NCI-H1694 (cell line): ENCODE measurements around the gene NFATC2.
"Not testable (repeated sequence)": the region's sequence is repeated elsewhere in the genome, so short reads cannot be mapped to it uniquely, and the experiment has no call there.

Experiments used
- DNase-seq: peaks from one replicate; lab custom pipeline; 2025; lab: John Stamatoyannopoulos, UW

Gene NFATC2

DNA sequence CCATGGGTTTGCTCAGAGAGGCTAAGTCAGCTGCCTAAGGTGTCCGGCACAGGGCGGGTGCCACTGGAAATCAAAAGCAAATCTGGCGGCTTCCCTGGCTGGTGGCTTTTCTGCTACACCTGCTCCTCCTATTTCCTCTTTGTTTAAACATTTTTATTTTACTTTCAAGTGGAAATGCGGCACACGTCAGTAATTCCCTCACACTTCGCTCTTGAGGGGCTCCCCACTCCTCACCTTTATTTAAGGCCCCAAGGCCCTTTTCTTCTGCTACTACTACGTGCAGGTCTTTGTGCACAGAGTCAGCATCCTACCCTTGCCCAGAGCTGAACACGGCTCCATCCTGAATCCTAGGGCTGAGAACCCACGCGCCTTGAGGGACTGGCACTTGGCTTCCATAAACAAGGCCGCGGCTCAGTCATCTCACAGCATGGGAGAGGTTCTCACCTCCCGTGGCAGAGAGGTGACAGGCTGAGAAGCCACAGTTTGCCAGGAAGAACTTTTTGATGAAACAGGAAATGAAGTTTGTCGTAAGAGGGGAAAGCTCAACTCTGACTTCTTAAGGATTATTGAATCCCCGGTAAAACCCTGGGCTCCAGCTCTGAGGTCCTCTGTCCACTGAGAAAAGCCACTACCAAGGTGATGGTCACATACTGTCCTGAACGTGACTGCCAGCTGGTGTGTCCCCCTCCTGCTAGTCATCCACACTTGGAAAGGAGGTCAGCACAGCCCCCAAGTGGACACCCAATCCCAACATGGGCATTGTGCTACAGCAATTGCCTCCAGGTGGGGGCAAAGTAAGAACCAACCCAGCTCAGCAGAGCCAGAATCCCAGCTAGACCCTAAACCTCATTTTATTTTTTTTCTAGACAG lies 48.0 kb downstream of the NFATC2 start:
- no peak for DNase-seq

DNA sequence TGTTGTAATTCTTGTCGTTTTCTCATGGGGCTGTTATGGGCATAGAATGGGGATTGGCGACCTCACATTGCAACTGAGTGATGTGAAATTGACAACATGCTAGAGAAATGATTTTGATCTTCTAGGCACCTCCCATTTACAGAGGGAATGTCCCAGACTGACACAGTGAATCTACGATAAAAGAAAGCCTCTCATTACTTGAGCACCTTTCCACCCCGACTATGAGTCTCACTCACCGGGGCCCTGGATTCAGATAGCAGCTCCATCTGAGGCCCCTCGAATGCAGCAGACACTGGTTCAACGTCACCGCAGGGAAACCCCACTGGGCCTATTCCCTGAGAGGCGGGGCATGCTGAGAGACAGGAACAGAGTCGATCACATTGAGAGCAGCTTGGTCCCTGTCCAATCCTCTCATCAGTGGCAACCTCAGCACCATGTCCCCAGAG lies 49.1 kb downstream of the NFATC2 start:
- no peak for DNase-seq

DNA sequence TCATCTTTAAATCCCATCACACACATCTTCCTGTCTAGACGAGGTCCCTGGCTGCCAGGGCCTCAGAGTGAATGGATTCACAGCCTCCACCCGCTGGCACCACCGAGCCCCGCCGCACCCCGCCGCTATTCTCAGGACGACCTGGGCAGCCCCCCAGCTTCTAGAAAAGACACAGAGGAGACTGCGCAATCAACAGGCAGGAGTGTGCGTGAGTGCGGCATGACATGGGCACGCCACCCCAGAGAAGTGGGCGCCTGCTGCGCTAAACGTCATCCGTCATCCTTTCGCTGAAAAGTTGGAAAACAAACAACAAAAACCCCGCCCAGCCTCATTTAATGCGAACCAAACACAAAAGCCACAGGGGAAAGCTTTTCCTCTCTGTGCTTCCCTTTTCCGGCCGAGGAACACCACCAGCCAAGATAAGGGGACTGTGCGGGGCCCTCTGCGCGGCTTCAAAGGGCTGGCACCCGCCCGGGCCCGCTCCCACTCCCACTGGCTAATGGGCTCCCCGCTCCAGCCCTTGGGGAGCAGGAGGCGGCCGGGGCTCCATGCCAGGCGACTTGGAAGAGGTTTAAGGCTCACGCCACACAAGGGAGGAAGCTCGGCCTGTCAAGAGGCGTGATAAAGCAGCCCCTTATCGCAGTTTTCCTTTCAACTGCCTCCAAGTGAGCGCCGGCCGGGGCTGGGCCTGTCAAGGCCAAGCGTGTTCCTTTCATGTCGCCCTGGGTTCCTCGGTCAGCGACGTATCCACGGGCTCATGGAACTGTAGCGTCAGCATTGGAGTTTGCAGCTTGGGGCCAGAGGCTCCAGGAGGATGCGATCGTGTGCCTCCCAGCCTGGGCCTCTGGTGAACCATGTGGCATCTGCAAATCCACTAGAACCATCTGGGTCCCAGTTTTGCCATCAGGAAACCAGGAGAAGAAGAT lies 50.1 kb downstream of the NFATC2 start:
- DNase-seq, result no peak

DNA sequence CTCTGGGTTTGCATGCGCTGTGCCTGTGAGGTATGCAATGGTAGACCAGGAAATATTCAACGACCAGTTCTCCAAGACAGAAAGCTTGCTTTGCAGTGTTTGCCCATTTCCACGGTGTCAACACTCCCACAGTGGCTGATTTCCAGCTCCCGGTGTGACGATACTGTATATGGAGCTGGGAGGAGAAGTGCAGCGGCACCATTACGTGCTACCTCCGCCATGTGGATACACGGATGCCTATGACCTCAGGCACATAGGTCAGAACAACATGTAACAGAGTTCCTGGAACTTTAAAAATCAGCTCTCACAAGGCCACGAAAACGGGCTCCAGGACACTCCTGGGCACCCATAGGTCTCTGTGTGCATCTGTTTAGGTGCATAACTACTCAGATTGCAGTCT lies 51.1 kb downstream of the NFATC2 start:
- no peak for DNase-seq

DNA sequence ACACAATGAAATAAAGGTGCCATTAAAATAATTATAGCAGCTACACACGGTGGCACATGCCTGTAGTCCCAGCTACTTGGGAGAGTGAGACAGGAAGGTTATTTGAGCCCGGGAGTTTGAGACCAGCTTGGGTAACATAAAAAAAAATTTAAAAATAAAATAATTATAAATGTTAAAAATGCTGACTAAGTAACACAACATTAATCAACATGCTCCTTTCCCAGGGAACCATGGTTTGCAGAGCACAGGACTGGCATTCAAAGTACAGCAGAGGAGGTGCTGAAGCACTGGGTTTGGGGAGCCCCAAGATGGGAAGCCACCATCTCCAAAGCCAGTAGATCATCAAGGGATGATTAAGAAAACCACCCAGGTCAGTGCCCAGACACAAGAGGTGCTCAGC lies 51.9 kb downstream of the NFATC2 start:
- DNase-seq, result no peak

DNA sequence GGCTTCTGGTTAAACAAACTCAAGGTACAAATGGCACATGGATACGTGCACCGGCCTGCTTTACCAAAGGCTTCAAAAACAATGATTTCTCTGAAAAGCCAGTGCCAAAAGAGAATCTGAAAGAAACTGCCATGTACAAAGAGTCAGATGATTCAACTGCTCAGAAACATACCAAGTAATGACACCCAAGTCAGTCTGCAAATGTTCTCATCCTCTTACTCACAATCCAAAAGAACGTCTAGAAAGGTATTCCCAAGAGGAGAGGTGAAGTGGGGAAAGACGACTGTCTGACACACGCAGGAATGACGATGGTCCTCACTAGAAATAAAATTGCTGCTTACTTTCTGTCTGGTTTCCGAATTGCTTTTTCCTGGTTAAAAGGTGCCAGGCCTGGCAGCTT lies 52.9 kb downstream of the NFATC2 start:
- DNase-seq, result no peak

DNA sequence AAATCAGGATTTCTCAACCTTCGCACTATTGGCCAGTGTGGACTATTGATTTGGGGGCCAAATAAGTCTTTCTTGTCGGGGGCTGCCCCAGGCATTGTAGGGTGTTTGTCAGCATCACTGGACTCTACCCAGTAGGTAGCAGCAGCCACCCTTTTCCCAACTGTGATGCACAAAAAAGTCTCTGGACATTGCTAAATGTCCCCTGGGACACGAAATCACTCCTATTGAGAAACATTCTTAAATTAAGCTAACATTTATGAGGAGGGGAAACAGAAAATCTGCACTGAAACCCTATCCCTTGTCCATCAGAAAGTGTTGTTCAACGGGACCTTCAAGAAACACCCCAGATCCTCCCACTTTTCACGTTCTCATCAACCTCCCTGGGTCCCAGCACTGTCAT lies 54.2 kb downstream of the NFATC2 start:
- DNase-seq, result no peak

DNA sequence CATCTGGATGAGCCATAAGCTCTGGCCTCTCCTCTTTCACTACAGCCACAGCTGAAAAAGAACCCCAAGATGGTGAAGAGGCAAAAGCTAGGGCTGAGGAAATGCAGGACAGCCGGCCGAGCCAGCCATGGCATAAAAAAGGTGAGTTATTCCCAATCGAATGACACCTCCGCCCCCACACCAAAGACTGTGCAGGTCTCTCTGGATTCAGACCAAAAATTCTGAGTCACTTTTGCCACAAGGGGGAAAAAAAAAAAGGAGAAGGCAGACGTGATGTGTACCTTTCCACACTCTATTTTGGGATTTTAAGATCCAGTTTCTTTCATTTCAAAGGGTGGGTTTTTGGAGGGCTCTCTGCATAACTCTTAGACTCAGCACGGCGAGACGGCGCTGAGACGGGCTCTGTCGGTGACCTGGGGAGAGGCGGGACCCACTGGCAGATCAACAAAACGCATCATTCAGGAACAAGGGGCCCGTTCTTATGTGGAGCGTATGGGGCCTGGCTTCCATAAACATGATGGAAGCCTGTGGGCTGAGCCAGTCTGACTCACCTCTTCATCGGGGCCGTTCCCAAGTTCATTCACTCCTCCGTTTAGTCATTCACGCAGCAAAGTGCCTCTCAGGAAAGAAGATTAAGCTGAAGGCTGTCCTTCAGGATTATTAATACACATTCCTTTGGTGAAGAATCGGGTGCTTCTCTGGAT lies 54.8 kb downstream of the NFATC2 start:
- DNase-seq, result no peak

DNA sequence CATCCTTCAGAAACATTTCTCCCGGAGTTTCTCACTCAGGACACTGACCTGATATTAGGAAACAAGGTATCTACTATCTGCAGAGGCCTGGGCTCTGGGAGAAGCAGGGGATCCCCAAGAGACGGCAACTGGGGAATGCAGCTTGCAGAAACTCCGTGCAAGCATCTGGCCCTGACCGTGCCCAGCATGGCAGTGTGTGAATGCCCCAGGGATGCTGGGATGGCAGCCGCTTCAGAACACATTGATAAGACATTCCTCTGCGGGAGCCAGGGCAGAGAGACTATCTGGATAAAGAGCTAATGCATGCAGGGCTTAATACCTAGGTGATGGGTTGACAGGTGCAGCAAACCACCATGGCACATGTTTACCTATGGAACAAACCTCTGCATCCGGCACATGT lies 55.4 kb downstream of the NFATC2 start:
- DNase-seq, result no peak

DNA sequence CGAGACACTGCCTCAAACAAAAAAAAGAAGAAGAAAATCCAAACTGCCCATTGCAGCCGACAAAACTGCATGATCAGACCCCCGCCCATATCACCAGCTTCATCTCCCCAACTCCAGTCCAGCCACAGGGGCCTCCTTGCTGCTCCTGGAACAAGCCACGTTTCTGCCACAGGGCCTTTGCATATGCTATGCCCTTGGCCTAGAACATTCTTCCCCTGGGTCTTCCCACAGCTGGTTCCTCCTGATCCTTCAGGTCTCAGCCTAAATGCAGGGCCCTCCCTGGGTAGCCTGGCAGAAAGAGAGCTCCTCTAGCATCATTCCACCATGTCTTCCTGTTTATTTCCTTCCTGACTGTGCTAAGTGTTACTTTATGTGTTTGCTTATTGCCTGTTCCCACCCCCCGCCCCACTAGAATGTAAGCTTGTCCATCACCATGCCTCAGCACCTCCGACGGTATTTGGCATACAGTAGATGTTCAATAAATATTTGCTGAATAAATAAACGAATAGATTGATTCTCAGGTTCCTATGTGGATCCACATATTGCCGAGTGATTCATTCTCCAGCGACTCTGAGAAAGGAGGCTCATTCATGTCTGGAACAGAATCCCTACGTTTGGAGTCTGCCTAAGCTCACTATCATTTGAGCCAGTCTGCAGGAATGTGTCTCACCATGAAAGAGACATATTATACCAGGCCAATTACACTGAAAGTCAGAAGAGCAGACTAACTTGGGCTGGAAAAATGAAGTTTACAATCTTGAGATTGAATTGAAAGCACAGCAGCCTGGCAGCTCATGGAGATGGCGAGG lies 56.1 kb downstream of the NFATC2 start:
- no peak for DNase-seq

DNA sequence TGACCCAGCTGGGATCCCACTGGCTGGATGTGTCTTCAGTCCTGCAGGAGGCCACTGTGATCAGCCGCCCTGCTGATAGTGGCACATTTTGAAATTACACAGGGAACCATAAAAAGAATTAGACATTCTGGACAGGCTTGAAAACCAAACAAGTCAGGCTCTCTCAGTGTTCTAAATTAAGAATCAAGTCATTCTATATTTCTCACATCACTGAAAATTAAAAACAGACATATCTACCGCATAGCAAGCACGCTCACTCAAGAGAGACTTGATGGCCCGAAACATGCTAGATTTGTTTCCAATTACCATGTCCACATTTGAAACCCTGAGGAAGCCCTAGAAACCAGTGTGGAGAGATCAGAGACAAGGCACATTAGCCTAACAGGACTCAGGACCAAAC lies 57.7 kb downstream of the NFATC2 start:
- DNase-seq, result no peak

DNA sequence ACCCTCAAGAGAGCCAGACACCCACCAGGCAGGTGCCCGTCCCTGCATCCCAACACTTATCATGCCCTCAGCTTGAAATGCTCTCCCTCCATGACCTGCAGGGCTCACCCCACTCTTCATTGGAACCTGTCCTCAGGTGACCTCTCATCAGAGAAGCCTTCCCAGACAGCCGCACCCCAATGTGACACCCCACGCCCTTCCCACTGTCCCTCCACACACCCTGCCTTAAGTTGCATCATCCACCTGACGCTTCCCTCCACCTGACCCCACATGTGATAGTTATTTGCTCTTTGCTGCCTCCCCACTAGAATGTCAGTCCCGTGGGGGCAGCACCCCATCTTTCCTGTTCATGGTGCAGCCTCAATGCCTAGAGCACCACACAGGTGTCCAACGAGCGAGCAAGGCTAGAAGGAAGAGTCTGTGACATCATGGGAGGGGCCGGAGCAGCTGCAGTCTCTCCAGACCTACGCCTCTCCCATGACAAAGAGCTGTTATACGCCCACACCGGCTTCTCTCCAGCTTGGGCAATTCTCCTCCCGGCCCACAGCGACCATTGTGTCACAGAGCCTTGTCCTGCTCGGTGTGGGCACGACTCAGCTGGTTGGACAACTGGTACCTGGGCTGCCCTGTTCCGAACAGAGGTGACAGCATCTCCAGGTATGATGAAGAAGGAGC lies 58.2 kb downstream of the NFATC2 start:
- DNase-seq, result no peak

DNA sequence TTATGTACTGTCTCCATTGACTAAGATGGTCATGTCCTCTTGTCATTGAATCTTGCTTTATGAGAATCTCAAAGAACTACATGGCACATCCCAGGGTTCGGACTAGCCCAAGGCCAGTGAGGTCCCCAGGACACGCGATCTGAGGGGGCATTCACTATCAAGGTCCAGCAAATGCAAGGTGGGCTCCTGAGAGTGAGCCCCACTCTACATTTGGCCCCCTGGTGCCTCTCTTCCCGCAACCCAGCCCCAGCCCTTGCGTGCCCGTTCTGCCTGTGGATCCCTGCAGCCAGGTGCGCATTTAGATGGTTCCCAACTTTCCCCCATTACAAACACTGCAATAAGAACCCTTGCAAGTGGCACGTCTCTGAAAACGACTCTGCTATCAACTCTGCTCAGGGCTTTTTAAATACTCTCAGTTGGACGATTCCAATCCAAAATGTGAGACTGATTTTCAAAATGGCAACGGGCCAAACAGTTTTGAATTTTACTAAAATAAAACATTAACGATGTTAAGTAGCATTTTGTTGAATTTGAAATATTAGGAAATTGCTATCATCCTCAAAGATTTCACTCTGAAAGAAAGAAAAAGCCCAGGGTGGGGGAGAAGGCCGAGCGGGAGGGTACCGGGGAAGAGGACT lies 59.6 kb downstream of the NFATC2 start:
- DNase-seq, result no peak

DNA sequence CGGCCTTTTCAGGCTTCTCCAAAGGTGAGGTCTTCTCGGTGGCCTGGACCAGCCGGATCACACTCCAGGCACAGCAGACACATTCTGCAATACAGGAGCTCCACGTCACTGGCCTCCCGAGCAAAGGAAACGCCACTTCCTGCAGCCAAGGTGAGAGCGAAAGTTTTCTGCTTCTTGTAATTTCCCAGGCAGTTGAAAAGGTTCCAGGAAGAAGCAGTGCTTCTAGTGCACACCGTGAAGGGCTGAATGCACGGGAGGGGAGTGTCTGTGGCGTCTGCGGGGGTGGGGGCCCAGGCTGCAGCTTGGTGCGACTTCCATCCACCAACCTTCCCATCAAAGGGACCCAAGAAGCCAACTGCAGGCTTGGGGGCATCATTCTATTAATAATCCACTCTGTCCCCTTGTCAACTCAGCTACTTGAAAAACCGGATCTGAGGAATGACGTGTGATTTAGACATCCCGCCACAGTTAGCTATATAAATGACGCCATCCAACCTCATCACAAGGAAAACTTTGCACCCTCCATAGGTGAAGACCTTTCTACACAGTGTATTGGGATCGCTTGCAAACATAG lies 61.1 kb downstream of the NFATC2 start:
- no peak for DNase-seq

DNA sequence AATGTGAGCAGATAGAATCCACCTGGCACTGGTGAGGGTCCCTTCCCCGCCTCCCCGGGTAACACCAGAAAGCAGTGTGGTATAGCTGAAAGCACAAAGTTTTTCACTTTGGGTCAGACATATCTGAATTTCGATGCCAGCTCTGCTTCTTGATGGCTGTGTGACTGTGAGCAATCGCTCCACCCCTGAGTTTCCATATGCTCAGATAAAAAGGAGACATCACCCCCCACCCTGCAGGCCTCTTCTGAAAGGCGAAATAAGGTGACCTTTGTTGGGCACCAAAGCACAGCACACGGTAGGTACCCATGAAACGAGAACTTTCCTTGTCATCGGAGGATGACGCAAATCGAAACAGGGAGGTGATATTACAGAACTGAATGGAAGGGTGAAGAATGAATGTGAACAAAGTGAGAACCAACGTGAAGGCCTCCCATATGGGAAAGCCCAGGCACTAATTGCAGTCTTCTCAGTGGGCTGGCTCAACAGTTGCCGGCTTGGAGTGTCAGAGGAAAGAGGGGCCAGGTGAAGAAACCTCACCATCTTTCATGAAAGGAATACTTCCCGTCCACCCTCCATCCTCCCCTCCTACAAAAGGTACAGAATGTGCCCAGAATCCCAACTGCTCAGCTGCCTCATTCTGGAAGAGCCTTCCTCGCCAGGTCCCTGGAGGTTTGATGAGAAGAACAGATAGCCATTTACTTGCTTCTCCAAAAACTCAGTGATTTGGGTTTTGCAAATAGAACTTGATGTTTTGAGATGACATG lies 61.8 kb downstream of the NFATC2 start:
- DNase-seq, result no peak

DNA sequence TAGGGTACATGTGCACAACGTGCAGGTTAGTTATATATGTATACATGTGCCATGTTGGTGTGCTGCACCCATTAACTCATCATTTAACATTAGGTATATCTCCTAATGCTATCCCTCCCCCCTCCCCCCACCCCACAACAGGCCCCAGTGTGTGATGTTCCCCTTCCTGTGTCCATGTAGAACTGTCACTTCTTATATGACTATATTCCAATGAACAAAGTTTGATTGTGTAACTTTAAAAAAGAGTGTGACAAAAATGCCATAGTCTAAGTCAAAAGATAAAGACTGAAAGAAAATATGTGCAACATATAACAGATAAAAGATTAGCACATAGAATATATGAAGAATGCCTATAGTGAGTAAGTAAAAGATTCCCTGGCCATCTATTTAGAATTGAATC lies 66.4 kb downstream of the NFATC2 start:
- DNase-seq, result not testable (repeated sequence)

DNA sequence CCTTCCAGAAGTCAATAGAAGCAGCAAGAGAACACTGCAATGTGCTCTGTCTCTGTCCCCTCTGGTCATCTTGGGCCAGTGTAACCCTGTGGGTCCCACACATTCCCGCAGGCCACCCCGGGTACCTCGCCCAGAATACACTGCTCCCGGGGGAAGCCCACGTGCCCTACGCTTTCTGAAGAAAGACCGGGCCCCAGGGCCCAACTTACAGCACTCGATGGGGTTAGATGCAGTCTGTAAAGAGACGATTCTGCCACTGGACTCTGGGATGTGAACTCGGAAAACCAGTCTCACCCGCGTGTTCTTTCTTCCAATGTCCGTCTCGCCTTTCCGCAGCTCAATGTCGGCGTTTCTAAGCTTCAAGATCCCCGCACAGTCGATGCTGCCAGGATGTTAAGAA lies 68.7 kb downstream of the NFATC2 start:
- DNase-seq, result no peak

DNA sequence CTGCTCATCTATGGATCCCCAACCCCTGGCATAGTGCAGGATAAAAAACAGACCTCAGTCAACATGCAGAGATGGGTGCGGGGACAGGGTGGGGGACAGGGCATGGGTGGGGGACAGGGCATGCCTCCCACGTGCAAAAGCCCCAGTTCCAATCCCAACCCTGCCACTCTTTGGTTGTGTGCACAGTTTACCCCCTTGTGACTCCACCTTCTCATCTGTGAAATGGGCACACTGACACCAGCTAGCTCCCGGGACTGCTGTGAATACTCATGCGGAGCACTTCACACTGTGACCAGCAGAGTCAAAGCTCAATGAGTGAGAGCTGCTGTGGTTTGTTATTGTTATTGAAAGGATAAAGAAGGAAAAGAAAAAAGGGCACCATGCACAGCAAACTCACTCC lies 69.3 kb downstream of the NFATC2 start:
- no peak for DNase-seq

DNA sequence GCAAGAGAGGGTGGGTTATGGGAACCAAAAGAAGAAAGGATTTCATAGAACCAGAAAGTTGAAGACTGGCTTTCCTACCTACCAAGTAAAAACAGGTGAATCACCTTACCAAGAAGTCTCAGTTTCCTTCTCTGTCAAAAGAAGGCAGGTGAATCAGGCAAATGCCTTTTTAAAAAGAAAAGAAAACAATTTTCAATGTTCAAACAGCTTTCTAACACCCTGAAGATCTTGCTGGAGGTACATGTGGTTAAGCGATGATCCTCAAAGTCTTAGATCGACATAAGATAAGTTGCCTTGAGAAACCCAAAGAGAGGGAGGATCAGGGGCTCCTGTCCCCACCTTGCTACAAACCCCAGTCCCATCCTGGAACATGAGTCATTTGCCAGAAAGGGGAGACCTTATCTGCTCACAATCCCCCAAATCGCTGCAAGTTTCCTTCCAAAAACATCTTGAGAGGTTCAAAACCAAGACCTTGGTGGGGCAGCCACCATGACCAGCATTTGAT lies 71.6 kb downstream of the NFATC2 start:
- no peak for DNase-seq
